HG03558 (cell line): ENCODE data around the gene TLK1.
"Not testable (repeated sequence)": the region's sequence is repeated elsewhere in the genome, so short reads cannot be mapped to it uniquely, and the experiment has no call there.

Source experiments
- ATAC-seq: cut with Tn5 transposase; IDR thresholded peaks from one replicate; pipeline ENCODE4 v1.9.1; 2021; ENCODE audit warnings: moderate number of reproducible peaks; ENCODE audit not compliant: unreplicated experiment; ENCODE audit errors: extremely low read depth

Gene TLK1

GRCh38 chr2:171087547-171087946, 73.1 kb downstream of the TLK1 start:
- no peak for ATAC-seq

GRCh38 chr2:171086352-171087290, 74.1 kb downstream of the TLK1 start:
- ATAC-seq = no peak

DNA sequence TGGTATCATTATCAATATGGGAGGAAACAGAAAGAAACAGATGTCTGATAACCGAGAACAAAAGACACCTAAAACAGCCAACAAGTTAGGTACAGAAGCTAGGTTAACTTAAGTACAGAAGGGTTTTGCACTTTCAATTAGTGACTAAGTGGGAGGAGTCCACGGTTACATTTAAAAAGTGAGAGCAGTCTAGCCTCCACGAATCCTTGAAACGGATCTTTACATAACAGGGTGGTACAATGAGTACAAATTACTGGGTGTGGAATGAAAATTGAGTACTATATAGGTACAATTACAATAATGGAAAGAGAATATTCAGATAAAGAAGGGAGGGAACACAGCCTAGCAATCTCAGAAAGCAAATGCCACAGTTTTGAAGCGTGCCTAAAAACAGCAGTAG, 76.6 kb downstream of the TLK1 start:
- no peak for ATAC-seq

GRCh38 chr2:171083451-171083850, 77.2 kb downstream of the TLK1 start:
- no peak for ATAC-seq

DNA sequence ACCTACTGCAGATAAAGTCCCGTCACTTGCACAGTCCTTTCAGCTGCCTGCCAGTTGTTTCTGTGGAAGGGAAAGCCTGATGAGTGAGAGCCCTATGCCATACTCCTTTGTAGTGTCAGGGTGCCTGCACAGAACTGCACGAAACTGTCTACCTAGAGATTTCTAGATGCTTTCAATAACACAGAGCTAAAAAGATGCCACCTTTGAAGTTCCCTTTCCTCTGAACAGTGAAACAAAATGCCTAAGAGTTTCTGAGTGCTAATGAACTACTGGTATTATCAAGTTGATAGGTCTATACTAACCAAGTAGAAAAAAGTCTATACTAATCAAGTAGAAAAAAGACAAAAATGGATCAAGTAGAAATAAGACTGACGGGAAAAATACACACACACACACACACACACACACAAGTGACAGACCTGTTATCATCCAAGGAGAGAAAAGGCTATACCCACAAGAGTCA, 79.0 kb downstream of the TLK1 start:
- ATAC-seq = no peak

DNA sequence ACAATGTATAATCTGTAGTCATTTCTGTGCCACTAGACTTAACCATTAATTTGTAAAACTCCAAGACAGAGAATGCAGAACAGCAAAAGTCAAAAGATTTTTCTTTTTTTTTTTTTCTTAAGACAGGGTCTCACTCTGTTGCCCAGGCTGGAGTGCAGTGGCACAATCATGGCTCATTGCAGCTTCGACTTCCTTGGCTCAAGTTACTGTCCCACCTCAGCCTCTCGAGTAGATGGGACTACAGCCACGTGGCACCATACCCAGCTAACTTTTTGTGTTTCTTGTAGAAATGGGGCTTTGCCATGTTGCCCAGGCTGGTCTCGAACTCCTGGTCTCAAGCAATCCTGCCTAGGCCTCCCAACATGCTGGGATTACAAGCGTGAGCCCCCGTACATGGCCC, 80.1 kb downstream of the TLK1 start:
- ATAC-seq = no peak

- not testable (repeated sequence) for ATAC-seq
Measured at GRCh38 chr2:171076422-171076821, 84.3 kb downstream of the TLK1 start.

- no peak for ATAC-seq
Measured at GRCh38 chr2:171072164-171072563, 88.5 kb downstream of the TLK1 start.

- ATAC-seq = no peak
Measured at GRCh38 chr2:171069286-171069956, 91.3 kb downstream of the TLK1 start.

GRCh38 chr2:171066110-171066509, 94.6 kb downstream of the TLK1 start:
- no peak for ATAC-seq

- no peak for ATAC-seq
Measured at GRCh38 chr2:171057575-171057974, 103.1 kb downstream of the TLK1 start.

DNA sequence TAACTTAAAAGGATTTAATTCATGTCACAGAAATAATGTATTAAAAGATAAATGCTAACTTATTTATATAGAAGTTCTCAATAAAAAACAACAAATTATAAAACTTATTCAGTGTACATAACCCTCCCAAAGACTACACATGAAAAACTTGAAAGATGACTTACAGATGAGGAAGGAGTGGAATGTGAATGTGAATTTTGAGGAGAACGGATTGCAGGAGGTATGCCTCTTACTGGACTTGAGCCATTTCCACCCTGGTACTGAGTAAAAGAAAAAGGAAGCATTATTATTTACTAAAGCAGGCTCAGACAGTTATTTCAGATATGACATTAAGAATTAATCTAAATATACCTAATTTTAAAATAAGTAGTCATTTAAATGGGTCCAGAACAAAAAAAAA, 104.4 kb downstream of the TLK1 start:
- ATAC-seq = no peak

DNA sequence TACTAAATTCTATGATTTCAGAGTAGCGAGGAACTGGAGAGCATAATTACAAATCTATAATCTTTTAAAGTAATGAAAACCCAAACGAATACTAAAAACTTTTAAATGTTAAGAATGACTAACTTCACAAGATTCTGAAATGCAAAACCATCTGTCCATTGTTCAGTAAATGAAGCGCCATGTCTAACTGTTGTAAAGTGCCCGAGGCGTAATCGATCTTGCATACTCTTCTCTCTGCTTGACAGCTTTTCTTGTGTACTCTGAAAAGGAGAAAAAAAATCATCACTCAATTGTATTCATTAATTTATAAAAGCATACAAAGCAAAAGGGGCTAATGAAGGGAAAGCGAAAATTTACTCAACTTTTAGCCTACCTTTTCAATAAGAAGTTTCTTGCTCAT, 111.0 kb downstream of the TLK1 start:
- no peak for ATAC-seq

DNA sequence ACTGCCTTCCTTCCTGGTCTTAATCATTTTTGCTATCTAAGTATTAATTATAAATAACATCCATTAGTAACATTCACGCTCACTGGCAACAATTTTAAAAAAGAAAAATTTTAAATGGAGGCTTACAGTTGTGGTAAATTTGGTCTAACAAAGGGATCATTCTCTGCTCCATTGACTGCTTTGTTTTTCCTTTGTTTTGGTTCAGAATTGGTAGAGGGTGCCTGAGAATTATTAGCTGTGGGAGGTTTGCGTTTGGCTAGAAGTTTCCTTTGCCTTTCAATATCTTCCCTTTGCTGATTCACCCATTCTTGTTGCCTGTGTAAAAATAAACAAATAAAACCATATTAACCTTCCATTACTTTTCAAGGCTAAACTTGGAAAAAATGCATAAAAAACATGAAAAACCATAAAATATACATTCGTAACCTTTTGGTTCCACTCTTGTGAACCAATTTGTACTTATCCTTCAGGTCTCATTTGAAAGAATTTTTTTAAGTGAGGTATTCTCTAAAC, 114.6 kb downstream of the TLK1 start:
- no peak for ATAC-seq

DNA sequence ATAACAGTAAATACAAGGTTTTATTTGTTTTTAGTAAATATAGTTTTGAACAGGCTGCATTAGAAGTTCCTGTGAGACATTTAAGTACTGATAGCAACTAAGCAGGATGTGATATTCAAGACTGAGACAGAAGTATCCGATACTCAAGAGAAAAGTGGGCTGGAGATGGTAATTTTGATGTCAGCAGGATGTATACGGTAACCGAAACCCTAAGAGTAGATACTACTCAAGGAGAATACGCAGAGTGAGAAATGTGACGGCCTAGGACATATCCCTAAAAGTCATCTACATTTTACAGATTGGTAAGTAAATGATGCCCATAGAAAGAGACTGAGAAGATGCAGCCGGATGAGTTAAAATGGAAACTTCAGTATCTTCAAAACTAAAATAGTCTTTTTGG, 116.3 kb downstream of the TLK1 start:
- ATAC-seq = no peak

DNA sequence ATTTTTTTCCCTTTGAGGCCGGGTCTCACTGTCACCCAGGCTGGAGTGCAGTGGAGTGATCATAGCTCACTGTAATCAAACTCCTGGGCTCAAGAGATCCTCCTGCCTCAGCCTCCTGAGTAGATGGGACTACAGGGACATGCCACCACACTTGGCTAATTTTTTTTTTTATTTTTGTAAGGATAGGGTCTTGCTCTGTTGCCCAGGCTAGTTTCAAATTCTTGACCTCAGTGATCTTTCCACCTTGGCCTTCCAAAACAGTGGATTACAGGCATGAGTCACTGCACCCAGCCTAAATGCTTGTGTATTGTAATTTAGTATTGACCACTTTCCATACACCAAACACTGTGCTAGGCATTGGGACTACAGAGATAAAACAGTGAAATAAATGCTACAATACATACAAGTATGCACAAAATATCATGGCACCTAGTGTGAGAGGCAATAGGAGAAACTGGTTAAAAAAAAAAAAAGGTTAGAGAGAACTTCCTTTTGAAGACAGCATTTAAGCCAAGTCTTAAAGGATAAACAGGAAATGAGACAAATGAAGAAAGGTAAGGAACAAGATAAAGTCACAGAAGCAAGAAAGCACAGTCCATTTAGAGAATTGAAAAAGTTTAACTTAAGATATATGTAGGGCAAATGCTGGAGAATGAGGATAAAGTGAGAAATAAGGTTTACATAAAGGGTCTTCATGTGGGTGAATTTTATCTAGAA, 118.3 kb downstream of the TLK1 start:
- no peak for ATAC-seq

GRCh38 chr2:171036532-171036931, 124.2 kb downstream of the TLK1 start:
- no peak for ATAC-seq

GRCh38 chr2:171034315-171034714, 126.4 kb downstream of the TLK1 start:
- ATAC-seq = no peak

DNA sequence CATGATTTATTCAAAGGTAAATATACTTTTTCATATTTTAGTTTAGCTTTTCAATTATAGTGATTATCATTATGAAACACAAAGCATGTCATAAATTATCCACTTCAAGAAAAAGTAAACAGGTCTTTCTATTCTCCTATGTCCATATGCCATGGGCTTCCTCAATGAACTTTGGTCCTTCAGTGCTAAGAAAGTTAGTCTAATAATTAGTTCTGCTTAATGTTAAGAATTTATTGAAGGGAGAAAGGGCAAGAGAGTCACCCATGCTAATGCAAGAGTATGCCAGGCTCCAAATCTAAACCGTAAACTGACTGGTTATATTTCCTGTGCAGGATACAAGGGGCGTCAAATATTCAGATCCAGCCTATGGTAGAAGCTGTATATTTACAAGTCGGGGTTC, 135.5 kb downstream of the TLK1 start:
- ATAC-seq = no peak

- ATAC-seq = peak; percentile 80
Measured at GRCh38 chr2:171018522-171018921, 142.2 kb downstream of the TLK1 start.

DNA sequence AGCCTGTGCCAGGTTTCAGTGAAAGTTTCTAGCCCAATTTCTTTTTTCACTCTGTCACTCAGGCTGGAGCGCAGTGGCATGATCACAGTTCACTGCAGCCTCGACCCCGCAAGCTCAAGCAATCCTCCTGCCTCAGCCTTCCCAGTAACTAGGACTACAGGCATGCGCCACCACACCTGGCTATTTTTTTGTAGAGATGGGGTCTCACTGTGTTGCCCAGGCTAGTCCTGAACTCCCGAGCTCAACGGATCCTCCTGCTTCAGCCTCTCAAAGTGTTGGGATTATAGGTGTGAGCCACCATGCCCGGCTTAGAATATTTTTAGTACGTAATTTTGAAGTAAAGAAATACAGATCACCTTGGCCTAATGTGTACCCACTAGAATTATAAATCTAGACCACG, 144.6 kb downstream of the TLK1 start:
- no peak for ATAC-seq
